HL-60 (cell line): ENCODE measurements around the gene FGF16.

Experiments used
- POLR2AphosphoS5 ChIP-seq: IDR thresholded peaks from 2 replicates; pipeline ENCODE4 v1.6.1; 2012; ENCODE audit warnings: low read depth
- REST ChIP-seq: IDR thresholded peaks from 2 replicates; pipeline ENCODE4 v1.6.1; 2012; ENCODE audit warnings: low read depth; ENCODE audit not compliant: insufficient replicate concordance

- TF ChIP-seq POLR2AphosphoS5 (peak; percentile 54), REST (no peak)
Observed at GRCh38 chrX:77431227-77431626, 16.0 kb upstream of the FGF16 start.
